ENCODE data around the gene DAAM2.

The DAAM2 gene

GRCh38 chr6:39935241-39935640, 143.1 kb downstream of the DAAM2 start:
- peak; percentile 36 for DNase-seq

- no peak for DNase-seq
These were observed 144.7 kb downstream of the DAAM2 start for GRCh38 chr6:39936857-39937256.

GRCh38 chr6:39937686-39938333, 145.6 kb downstream of the DAAM2 start:
- DNase-seq: peak; percentile 77

GRCh38 chr6:39938773-39939654, 146.8 kb downstream of the DAAM2 start:
- DNase-seq: peak; percentile 86

GRCh38 chr6:39941138-39941537, 149.0 kb downstream of the DAAM2 start:
- DNase-seq: no peak

GRCh38 chr6:39941820-39942219, 149.6 kb downstream of the DAAM2 start:
- DNase-seq: no peak

GRCh38 chr6:39942903-39943580, 150.9 kb downstream of the DAAM2 start:
- no peak for DNase-seq

- no peak for DNase-seq
These were observed 153.4 kb downstream of the DAAM2 start for GRCh38 chr6:39945626-39946025.

GRCh38 chr6:39947611-39948068, 155.5 kb downstream of the DAAM2 start:
- DNase-seq: no peak

- DNase-seq: no peak
These were observed 156.1 kb downstream of the DAAM2 start for GRCh38 chr6:39948199-39948791.

GRCh38 chr6:39950125-39950720, 158.0 kb downstream of the DAAM2 start:
- no peak for DNase-seq

- DNase-seq: no peak
These were observed 159.0 kb downstream of the DAAM2 start for GRCh38 chr6:39951191-39951590.

GRCh38 chr6:39951716-39952115, 159.5 kb downstream of the DAAM2 start:
- DNase-seq: no peak

GRCh38 chr6:39952167-39952566, 160.0 kb downstream of the DAAM2 start:
- DNase-seq: no peak

- no peak for DNase-seq
These were observed 161.0 kb downstream of the DAAM2 start for GRCh38 chr6:39953076-39953618.

Data from NCI-H82 (cell line).